Measurements from ENCODE around the gene RABGAP1L.
"Not testable (repeated sequence)": the region's sequence is repeated elsewhere in the genome, so short reads cannot be mapped to it uniquely, and the experiment has no call there.

Gene RABGAP1L

DNA sequence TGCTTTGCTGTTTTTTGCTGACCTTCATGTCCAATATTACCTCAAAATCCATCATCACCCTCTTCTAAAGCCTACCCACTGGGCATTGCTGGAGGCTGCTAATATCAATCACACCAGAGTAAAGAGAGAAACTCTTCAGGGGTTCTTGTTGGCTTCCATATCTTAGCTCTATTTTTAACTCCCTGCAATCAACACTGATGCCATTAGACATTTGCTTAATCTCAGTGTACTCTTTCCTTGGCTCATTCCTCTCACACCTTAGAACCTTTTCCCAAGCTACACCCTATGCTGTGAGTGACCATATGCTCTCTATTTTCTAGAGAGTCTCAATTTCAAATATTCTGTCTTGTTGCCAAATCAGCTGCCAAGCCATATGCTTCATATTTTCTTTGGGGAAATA lies 40.6 kb upstream of the RABGAP1L start:
- no peak overlapping the region for H3K4me3 ChIP-seq (ENCODE audit: low read depth, low read length)
- no peak for TF ChIP-seq CTCF (IDR thresholded peaks at IDR 0.05; ENCODE audit: low read depth, low read length, missing control alignments)
- DNase-seq (ENCODE audit: low read depth) = no peak

DNA sequence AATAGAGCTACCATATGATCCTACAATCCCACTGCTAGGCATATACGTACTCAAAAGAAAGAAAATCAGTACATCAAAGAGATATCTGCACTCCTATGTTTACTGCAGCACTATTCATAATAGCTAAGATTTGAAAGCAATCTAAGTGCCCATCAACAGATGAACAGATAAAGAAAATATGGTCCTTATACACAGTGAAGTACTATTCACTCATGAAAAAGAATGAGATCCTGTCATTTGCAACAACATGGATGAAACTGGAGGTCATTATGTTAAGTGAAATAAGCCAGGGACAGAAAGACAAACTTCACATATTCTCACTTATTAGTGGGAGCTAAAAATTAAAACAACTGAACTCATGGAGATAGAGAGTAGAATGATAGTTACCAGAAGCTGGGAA lies 37.0 kb upstream of the RABGAP1L start:
- H3K4me3 ChIP-seq (ENCODE audit: low read depth, low read length); DNase-seq (ENCODE audit: low read depth): not testable (repeated sequence)

DNA sequence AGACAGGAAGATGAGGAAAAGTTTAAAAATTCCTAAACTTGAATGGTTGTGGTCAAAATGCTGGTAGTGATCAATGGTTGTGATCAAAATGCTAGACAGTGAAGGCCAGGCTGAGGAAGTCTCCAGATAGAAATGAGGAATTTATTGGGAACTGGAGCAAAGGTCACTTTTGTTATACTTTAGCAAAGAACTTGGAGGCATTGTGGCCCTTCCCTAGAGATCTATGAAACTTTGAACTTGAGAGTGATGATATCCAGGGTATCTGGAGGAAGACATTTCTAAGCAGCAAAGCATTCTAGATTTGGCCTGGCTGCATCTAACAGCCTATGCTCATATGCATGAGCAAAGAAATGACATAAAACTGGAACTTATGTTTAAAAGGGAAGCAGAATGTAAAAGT lies 35.5 kb upstream of the RABGAP1L start:
- no peak overlapping the region for H3K4me3 ChIP-seq (ENCODE audit: low read depth, low read length)
- DNase-seq (ENCODE audit: low read depth) = no peak
- TF ChIP-seq CTCF (IDR thresholded peaks at IDR 0.05; ENCODE audit: low read depth, low read length, missing control alignments) = no peak

- H3K4me3 ChIP-seq (ENCODE audit: low read depth, low read length); DNase-seq (ENCODE audit: low read depth): not testable (repeated sequence)
Measured at GRCh38 chr1:174127176-174127575, 32.1 kb upstream of the RABGAP1L start.

DNA sequence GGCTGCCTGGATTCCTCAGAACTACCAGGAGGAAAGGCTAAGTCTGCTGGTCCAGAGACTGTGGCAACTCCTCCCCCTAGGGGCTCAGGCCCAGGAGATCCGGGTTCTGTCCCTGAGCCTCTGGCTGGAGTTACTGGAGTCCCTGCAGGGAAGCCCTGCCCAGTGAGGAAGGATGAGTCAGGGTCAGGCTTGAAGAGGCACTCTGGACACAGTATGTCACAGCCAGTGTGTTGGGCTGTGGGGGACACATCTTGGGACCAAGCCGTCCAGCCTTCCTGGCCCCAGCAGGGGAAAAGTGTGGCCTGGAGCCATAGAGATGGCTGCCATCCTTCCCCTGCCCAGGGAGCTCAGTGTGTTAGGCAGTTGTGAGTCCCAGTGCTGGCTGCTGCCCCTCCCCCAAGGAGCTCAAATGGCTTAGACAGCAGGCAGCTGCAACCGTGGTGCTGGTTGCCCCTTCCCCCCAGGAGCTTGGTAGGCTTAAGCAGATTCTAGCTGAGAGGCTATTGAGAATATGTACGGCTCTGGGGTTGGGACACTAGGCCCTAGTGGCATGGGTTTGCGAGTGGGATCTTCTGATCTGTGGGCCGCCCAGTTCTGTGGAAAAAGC lies 28.2 kb upstream of the RABGAP1L start:
- no peak overlapping the region for H3K4me3 ChIP-seq (ENCODE audit: low read depth, low read length)
- DNase-seq (ENCODE audit: low read depth) = no peak
- TF ChIP-seq CTCF (IDR thresholded peaks at IDR 0.05; ENCODE audit: low read depth, low read length, missing control alignments) = no peak

- H3K4me3 ChIP-seq (ENCODE audit: low read depth, low read length) = no peak overlapping the region
Measured at GRCh38 chr1:174134003-174134659, 25.2 kb upstream of the RABGAP1L start.

DNA sequence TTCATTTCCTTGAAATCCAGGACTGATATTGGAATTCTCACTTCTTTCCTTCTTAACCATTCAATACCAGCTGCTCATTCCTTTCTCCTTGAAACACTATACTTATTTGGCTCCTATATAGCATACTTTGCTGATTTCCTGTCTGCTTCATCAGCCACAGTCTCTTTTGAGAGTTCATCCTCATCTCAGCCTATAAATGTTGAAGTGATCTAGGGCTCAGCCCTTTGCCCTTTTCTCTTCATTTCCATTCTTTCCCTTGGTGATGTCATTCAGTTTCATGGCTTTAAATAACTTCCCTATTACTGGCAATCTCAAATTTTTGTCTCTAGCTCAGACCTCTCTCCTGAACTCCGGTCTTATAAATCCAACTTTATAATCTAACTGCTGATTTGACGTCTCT lies 24.1 kb upstream of the RABGAP1L start:
- H3K4me3 ChIP-seq (ENCODE audit: low read depth, low read length) = no peak overlapping the region
- DNase-seq (ENCODE audit: low read depth) = no peak
- TF ChIP-seq CTCF (IDR thresholded peaks at IDR 0.05; ENCODE audit: low read depth, low read length, missing control alignments) = no peak

More at GRCh38 chr1:174134003-174134659, 25.2 kb upstream of the RABGAP1L start:
- peak; percentile 33 for DNase-seq (ENCODE audit: low read depth)
- TF ChIP-seq CTCF (IDR thresholded peaks at IDR 0.05; ENCODE audit: low read depth, low read length, missing control alignments) = no peak

GRCh38 chr1:174136714-174137113 lies 22.6 kb upstream of the RABGAP1L start:
- DNase-seq (ENCODE audit: low read depth) = no peak

More at GRCh38 chr1:174136714-174137113, 22.6 kb upstream of the RABGAP1L start:
- TF ChIP-seq CTCF (IDR thresholded peaks at IDR 0.05; ENCODE audit: low read depth, low read length, missing control alignments) = no peak
- H3K4me3 ChIP-seq (ENCODE audit: low read depth, low read length) = no peak overlapping the region

Data from GM12864 (cell line).